Measurements from ENCODE around the gene SMIM23. TPM values are rescaled to one million over a fixed set of nuclear protein-coding genes. Genes with fewer than 3 reads are reported as not detected.

Gene SMIM23
- total and polyA plus RNA-seq, 2 of the 4 experiments (the other 2 are of a cell fraction), result not detected

DNA sequence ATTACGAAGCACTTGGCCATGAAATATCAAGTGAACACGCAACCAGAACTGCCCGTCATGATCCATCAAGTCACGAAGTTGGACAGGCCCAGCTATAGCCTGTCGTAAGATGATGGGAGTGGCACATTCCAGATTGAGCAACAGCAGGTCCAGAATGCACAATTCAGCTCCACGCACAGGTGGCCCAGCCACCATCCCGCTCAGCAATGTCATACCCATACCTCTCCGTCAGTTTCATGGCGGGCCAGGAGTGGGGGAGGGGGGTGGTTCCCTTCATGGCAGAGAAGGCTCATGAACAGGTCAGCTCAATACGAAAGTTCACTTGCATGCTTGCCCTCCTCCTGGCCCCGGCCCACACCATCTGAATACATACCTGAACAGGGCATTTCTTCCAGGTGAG is 34.9 kb downstream of the SMIM23 start:
- Histone ChIP-seq H3K4me1 (ENCODE audit: control insufficient read depth, insufficient read depth, low read length) (no peaks in the 10 kb centered on the region), H2AK5ac (ENCODE audit: low read depth, low read length) (no peak overlapping the region), H3K9me3 (ENCODE audit: control insufficient read depth, insufficient read depth, low read length) (peaks cover 5% of the 10 kb centered on the region), H3K4me2 (ENCODE audit: low read depth, low read length) (no peak overlapping the region), H4K8ac (ENCODE audit: low read depth in 2 of 2, low read length in 2 of 2) (no peak overlapping the region), H3K27me3 (ENCODE audit: control insufficient read depth, insufficient read depth, low read length) (peaks cover 24% of the 10 kb centered on the region), H2AK9ac (replicated peaks; ENCODE audit: low read depth, low read length, poor library complexity) (no peak overlapping the region), H3K23ac (ENCODE audit: low read depth, low read length) (no peak overlapping the region), H3K36me3 (ENCODE audit: control insufficient read depth, insufficient read depth, low read length) (no peaks in the 10 kb centered on the region), H3K9ac (ENCODE audit: low read depth, low read length) (no peak overlapping the region), H4K91ac (ENCODE audit: insufficient read depth, low read depth, low read length) (no peak overlapping the region), H3K14ac (replicated peaks; ENCODE audit: low read depth, low read length) (no peak overlapping the region), H3K56ac (ENCODE audit: extremely low read depth, insufficient read depth, low read length) (no peak overlapping the region), H2BK5ac (ENCODE audit: low read depth, low read length, poor library complexity, severe bottlenecking) (no peak overlapping the region), H3K27ac (ENCODE audit: insufficient read depth, low read length) (no peak overlapping the region), H2BK20ac (ENCODE audit: low read depth, low read length) (no peak overlapping the region), H2BK15ac (ENCODE audit: low read depth, low read length) (no peak overlapping the region), H2BK120ac (ENCODE audit: low read depth, low read length) (no peak overlapping the region), H3K18ac (ENCODE audit: low read depth, low read length) (no peak overlapping the region), H3K4ac (ENCODE audit: low read depth, low read length) (no peak overlapping the region), H4K5ac (ENCODE audit: low read depth, low read length) (no peak overlapping the region), H2AFZ (replicated peaks; ENCODE audit: low read length, poor library complexity) (no peak overlapping the region), H3K4me3 (ENCODE audit: insufficient read depth, low read depth, low read length) (no peak overlapping the region), H3K9me1 (ENCODE audit: insufficient read depth, low read length) (no peaks in the 10 kb centered on the region), H3K79me1 (ENCODE audit: low read depth in 1 of 2, low read length in 2 of 2) (no peaks in the 10 kb centered on the region), H4K20me1 (ENCODE audit: insufficient read depth, low read length) (no peaks in the 10 kb centered on the region)
- no peak for ATAC-seq (ENCODE audit: low read depth)
- POLR2A ChIA-PET (ENCODE audit: unreplicated experiment), result no interaction called here
- TF ChIP-seq, protein P1, sequence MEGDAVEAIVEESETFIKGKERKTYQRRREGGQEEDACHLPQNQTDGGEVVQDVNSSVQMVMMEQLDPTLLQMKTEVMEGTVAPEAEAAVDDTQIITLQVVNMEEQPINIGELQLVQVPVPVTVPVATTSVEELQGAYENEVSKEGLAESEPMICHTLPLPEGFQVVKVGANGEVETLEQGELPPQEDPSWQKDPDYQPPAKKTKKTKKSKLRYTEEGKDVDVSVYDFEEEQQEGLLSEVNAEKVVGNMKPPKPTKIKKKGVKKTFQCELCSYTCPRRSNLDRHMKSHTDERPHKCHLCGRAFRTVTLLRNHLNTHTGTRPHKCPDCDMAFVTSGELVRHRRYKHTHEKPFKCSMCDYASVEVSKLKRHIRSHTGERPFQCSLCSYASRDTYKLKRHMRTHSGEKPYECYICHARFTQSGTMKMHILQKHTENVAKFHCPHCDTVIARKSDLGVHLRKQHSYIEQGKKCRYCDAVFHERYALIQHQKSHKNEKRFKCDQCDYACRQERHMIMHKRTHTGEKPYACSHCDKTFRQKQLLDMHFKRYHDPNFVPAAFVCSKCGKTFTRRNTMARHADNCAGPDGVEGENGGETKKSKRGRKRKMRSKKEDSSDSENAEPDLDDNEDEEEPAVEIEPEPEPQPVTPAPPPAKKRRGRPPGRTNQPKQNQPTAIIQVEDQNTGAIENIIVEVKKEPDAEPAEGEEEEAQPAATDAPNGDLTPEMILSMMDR (conservative IDR thresholded peaks at IDR 0.05; ENCODE audit: low read depth, low read length), result no peak
- TF ChIP-seq POLR2A (IDR thresholded peaks at IDR 0.05; ENCODE audit: low read depth, low read length) (no peak), RCOR1 (IDR thresholded peaks at IDR 0.05; ENCODE audit: insufficient replicate concordance, low read length) (no peak), MAZ (IDR thresholded peaks at IDR 0.05; ENCODE audit: borderline replicate concordance, low read depth, low read length) (no peak), MXI1 (IDR thresholded peaks at IDR 0.05; ENCODE audit: borderline replicate concordance, low read depth, low read length) (no peak), RFX5 (IDR thresholded peaks at IDR 0.05; ENCODE audit: low read depth, low read length) (no peak), BHLHE40 (IDR thresholded peaks at IDR 0.05; ENCODE audit: low read depth, low read length) (no peak), FOS (IDR thresholded peaks at IDR 0.05; ENCODE audit: low read depth, low read length) (no peak), CHD1 (IDR thresholded peaks at IDR 0.05; ENCODE audit: low read depth, low read length) (no peak), SMC3 (IDR thresholded peaks at IDR 0.05; ENCODE audit: low read depth, low read length) (no peak), CEBPB (IDR thresholded peaks at IDR 0.05; ENCODE audit: low read depth, low read length) (no peak)
- TF ChIP-seq, protein P2, sequence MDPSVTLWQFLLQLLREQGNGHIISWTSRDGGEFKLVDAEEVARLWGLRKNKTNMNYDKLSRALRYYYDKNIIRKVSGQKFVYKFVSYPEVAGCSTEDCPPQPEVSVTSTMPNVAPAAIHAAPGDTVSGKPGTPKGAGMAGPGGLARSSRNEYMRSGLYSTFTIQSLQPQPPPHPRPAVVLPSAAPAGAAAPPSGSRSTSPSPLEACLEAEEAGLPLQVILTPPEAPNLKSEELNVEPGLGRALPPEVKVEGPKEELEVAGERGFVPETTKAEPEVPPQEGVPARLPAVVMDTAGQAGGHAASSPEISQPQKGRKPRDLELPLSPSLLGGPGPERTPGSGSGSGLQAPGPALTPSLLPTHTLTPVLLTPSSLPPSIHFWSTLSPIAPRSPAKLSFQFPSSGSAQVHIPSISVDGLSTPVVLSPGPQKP (IDR thresholded peaks at IDR 0.05; ENCODE audit: borderline replicate concordance, low read depth, low read length), result no peak
- TF ChIP-seq, protein P3, sequence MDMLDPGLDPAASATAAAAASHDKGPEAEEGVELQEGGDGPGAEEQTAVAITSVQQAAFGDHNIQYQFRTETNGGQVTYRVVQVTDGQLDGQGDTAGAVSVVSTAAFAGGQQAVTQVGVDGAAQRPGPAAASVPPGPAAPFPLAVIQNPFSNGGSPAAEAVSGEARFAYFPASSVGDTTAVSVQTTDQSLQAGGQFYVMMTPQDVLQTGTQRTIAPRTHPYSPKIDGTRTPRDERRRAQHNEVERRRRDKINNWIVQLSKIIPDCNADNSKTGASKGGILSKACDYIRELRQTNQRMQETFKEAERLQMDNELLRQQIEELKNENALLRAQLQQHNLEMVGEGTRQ (IDR thresholded peaks at IDR 0.05; ENCODE audit: low read depth, low read length), result no peak
- dilution Hi-C loops (cut with HindIII; ENCODE audit: low sequenced_read_pairs, unreplicated experiment), result no loop called here
- CTCF ChIA-PET, result no interaction called here
- intact Hi-C loops (cut with micrococcal nuclease), result no loop called here
- 93% methylated on average over 4 of the region's 11 CpGs; no CpG with 5 or more reads in 1 of the 2 experiments for WGBS, 2 experiments (ENCODE audit: extremely low coverage in 2 of 2, insufficient read length in 1 of 2)
- DNase-seq, result no peak
- no TSS peak for BruUV-seq (replicated peaks)
- in situ Hi-C loops (cut with MboI; ENCODE audit: low sequenced_read_pairs), result no loop called here
